ENCODE data around the gene CACNA1D. TPM values are rescaled to one million over a fixed set of nuclear protein-coding genes. Genes with fewer than 3 reads are reported as not detected.

Gene CACNA1D
- polyA plus RNA-seq, 1 donor (not counting 4 experiments of a cell fraction or from before 2014, with no cell fraction given) = 0.20 TPM

DNA sequence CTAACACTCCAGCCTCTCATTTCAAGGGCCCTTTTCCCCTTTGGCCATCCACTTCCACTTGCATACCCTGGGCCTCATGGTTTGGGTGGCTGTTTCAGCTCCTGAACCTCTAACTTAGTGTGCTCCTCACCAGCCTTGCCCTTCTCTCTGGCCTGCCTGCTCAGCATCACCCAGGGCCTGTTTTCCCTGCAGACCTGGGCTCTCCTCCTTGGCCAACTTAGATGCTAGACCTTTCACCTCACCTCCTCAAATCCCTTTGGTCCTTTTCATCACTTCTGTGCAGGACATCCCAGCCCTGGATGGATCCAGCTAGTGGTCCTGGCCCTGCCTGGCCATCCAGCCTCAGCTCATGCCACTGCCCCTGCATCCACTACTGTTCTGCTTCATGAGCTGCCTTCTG, 95.4 kb downstream of the CACNA1D start:
- no peaks in the 10 kb centered on the region for H3K27me3 ChIP-seq (ENCODE audit: control insufficient read depth, extremely low read depth, insufficient read depth, low read length)

DNA sequence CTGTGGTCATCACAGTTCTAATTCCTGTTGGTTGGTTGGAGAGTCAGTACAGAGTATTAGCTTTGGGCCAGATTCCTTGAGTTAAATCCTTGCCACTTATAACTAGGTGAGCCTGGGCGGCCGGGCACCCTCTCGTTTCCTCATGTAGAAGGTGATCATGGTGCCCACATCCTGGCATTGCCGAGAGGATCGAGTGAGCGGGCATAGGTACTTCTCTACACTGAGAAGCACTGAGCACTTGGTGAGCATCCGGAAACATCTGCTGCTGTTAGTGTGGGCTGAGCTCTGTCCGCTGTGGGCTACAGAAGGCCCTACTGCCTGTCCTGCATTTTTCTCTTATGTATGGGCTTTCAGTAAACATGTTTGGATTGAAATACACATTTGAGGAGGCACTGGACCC, 96.2 kb downstream of the CACNA1D start:
- H3K9ac ChIP-seq (ENCODE audit: control insufficient read depth, extremely low read depth, insufficient read depth, low read length) = no peak overlapping the region
- no peaks in the 10 kb centered on the region for H3K27me3 ChIP-seq (ENCODE audit: control insufficient read depth, extremely low read depth, insufficient read depth, low read length)
- H2AFZ ChIP-seq (ENCODE audit: control insufficient read depth, low read length) = no peak overlapping the region
- no peaks in the 10 kb centered on the region for H4K20me1 ChIP-seq (ENCODE audit: control insufficient read depth, extremely low read depth, insufficient read depth, low read length)
- no peaks in the 10 kb centered on the region for H3K36me3 ChIP-seq (ENCODE audit: control insufficient read depth in 2 of 2, extremely low read depth in 1 of 2, insufficient read depth in 2 of 2, low read length in 2 of 2)
- FAIRE-seq = no peak
- TF ChIP-seq EZH2 (IDR thresholded peaks at IDR 0.05; ENCODE audit: low read length) = no peak
- TF ChIP-seq, protein P1, sequence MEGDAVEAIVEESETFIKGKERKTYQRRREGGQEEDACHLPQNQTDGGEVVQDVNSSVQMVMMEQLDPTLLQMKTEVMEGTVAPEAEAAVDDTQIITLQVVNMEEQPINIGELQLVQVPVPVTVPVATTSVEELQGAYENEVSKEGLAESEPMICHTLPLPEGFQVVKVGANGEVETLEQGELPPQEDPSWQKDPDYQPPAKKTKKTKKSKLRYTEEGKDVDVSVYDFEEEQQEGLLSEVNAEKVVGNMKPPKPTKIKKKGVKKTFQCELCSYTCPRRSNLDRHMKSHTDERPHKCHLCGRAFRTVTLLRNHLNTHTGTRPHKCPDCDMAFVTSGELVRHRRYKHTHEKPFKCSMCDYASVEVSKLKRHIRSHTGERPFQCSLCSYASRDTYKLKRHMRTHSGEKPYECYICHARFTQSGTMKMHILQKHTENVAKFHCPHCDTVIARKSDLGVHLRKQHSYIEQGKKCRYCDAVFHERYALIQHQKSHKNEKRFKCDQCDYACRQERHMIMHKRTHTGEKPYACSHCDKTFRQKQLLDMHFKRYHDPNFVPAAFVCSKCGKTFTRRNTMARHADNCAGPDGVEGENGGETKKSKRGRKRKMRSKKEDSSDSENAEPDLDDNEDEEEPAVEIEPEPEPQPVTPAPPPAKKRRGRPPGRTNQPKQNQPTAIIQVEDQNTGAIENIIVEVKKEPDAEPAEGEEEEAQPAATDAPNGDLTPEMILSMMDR (optimal IDR thresholded peaks at IDR 0.05 in 1 of 3, IDR thresholded peaks at IDR 0.05 in 1 of 3, conservative IDR thresholded peaks at IDR 0.05 in 1 of 3; ENCODE audit: extremely low read depth in 1 of 3, insufficient read depth in 2 of 3, low read length in 3 of 3) = no peak
- no peak overlapping the region for H3K4me3 ChIP-seq (ENCODE audit: control insufficient read depth in 2 of 3, extremely low read depth in 1 of 3, insufficient read depth in 2 of 3, low read depth in 1 of 3, low read length in 3 of 3)
- no peaks in the 10 kb centered on the region for H3K79me2 ChIP-seq (ENCODE audit: control insufficient read depth, insufficient read depth, low read length)
- H3K9me3 ChIP-seq (ENCODE audit: control insufficient read depth, low read depth, low read length) = no peaks in the 10 kb centered on the region
- H3K9me1 ChIP-seq (ENCODE audit: control insufficient read depth, extremely low read depth, insufficient read depth, low read length) = no peaks in the 10 kb centered on the region
- no peak overlapping the region for H3K4me2 ChIP-seq (ENCODE audit: control insufficient read depth, extremely low read depth, insufficient read depth, low read depth, low read length)
- H3K4me1 ChIP-seq (ENCODE audit: control insufficient read depth, extremely low read depth, insufficient read depth, low read length) = no peaks in the 10 kb centered on the region
- dilution Hi-C loops (cut with MboI; ENCODE audit: extremely low pct_ligation_motif_present, low sequenced_read_pairs) = no loop called here
- DNase-seq (ENCODE audit: low read depth, low spot score) = no peak
- H3K27ac ChIP-seq (ENCODE audit: control insufficient read depth, insufficient read depth, low read length) = no peak overlapping the region

More for the DNA sequence above, 95.4 kb downstream of the CACNA1D start:
- no peak for TF ChIP-seq EZH2 (IDR thresholded peaks at IDR 0.05; ENCODE audit: low read length)
- TF ChIP-seq, protein P1 (optimal IDR thresholded peaks at IDR 0.05 in 1 of 3, IDR thresholded peaks at IDR 0.05 in 1 of 3, conservative IDR thresholded peaks at IDR 0.05 in 1 of 3; ENCODE audit: extremely low read depth in 1 of 3, insufficient read depth in 2 of 3, low read length in 3 of 3) = no peak
- no peaks in the 10 kb centered on the region for H3K9me1 ChIP-seq (ENCODE audit: control insufficient read depth, extremely low read depth, insufficient read depth, low read length)
- dilution Hi-C loops (cut with MboI; ENCODE audit: extremely low pct_ligation_motif_present, low sequenced_read_pairs) = no loop called here
- DNase-seq (ENCODE audit: low read depth, low spot score) (no peak), FAIRE-seq (no peak)
- H3K4me2 ChIP-seq (ENCODE audit: control insufficient read depth, extremely low read depth, insufficient read depth, low read depth, low read length) = no peak overlapping the region
- no peaks in the 10 kb centered on the region for H3K9me3 ChIP-seq (ENCODE audit: control insufficient read depth, low read depth, low read length)
- H4K20me1 ChIP-seq (ENCODE audit: control insufficient read depth, extremely low read depth, insufficient read depth, low read length) = no peaks in the 10 kb centered on the region
- no peak overlapping the region for H3K4me3 ChIP-seq (ENCODE audit: control insufficient read depth in 2 of 3, extremely low read depth in 1 of 3, insufficient read depth in 2 of 3, low read depth in 1 of 3, low read length in 3 of 3)
- H3K79me2 ChIP-seq (ENCODE audit: control insufficient read depth, insufficient read depth, low read length) = no peaks in the 10 kb centered on the region
- no peaks in the 10 kb centered on the region for H3K4me1 ChIP-seq (ENCODE audit: control insufficient read depth, extremely low read depth, insufficient read depth, low read length)
- H3K36me3 ChIP-seq (ENCODE audit: control insufficient read depth in 2 of 2, extremely low read depth in 1 of 2, insufficient read depth in 2 of 2, low read length in 2 of 2) = no peaks in the 10 kb centered on the region
- H3K9ac ChIP-seq (ENCODE audit: control insufficient read depth, extremely low read depth, insufficient read depth, low read length) = no peak overlapping the region
- no peak overlapping the region for H2AFZ ChIP-seq (ENCODE audit: control insufficient read depth, low read length)
- no peak overlapping the region for H3K27ac ChIP-seq (ENCODE audit: control insufficient read depth, insufficient read depth, low read length)
